Measurements from ENCODE around the gene C10orf90.

The C10orf90 gene, protein sequence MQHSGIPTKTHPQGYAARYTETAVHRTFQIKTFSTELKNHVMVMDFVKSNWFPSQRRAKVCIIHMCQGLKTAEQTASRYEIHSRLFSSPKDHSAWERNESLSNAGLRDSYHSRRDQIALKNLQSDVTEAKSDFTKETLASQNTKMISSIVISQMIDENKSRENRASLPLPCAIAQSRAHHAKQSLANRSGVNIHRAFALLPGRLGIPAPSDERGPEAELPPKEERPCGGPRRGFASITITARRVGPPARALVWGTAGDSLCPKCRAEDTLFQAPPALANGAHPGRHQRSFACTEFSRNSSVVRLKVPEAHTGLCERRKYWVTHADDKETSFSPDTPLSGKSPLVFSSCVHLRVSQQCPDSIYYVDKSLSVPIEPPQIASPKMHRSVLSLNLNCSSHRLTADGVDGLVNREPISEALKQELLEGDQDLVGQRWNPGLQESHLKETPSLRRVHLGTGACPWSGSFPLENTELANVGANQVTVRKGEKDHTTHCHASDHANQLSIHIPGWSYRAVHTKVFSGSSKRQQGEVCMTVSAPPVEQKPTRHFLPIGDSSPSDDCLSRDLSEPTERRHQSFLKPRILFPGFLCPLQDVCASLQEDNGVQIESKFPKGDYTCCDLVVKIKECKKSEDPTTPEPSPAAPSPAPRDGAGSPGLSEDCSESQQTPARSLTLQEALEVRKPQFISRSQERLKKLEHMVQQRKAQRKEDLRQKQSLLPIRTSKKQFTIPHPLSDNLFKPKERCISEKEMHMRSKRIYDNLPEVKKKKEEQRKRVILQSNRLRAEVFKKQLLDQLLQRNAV

DNA sequence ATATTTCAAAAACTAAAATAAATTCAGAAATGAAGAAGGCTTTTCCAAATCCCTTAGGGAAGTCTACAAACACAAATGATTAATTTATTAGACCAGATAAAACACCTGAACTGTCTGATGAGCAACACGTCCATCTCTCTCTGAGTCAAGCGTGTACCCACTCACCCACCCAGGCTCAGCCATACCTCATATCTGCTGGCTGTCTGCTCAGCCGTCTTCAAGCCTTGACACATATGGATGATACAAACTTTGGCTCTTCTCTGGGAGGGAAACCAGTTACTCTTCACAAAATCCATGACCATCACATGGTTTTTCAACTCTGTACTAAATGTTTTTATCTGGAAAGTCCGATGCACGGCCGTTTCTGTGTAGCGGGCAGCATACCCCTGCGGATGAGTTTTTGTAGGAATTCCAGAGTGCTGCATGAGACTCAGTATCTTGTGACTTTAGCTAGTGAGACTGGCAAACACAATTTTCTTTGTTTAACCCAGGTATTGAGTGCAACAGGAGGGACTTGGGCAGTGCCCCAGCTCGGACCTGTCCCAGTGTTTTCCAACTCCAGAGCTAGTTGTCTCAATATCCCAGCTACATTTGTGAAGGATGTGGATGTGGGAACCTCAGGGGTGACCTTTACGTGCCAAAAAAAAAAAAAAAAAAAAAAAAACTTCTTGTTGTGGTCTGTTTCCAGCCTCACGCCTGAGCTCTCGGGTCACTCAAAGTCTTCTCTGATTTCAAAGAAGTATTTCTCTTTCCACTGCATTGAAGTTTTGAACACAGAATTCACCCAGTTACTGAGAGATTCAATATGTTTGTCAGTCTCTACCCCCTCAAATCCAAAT lies at the start of gene C10orf90:
Gene C10orf90 (minus strand): TSS at position 638 of the 839 bp plus-strand sequence. CDS start 213 bp downstream, at position 425.
- Histone ChIP-seq H3K36me3 (ENCODE audit: control insufficient read depth, low read depth, low read length) (no peaks in the 10 kb centered on the region), H3K27ac (ENCODE audit: low read length) (no peak within 1 kb of the TSS), H3K9me3 (ENCODE audit: control insufficient read depth, low read depth, low read length) (no peaks in the 10 kb centered on the region), H3K4me1 (ENCODE audit: control insufficient read depth, low read depth, low read length) (no peaks in the 10 kb centered on the region), H3K27me3 (ENCODE audit: control insufficient read depth, insufficient read depth, low read length) (no peaks in the 10 kb centered on the region), H3K9ac (ENCODE audit: low read length) (no peak within 1 kb of the TSS), H3K4me3 (ENCODE audit: low read length) (no peak within 1 kb of the TSS)

DNA sequence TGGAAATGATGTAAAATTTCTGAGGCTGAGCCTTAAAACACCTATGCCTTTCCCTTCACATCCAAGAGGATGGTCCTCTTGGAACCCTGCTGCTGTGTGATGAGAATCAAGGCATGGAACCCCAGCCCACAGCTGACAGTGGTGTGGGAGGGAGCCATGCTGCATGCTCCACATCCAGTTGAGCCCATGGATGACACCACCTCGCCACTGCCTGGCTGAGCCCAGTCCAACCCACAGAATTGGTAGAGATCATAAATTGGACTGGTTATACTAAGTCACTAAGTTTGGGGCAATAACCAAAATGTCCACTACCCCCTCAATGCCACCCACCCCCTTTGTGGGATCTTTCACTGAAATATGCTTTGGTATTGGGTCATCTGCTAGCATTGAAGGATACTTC lies 45.9 kb upstream of the C10orf90 start:
- no peaks in the 10 kb centered on the region for H3K27me3 ChIP-seq (ENCODE audit: control insufficient read depth, insufficient read depth, low read length)

DNA sequence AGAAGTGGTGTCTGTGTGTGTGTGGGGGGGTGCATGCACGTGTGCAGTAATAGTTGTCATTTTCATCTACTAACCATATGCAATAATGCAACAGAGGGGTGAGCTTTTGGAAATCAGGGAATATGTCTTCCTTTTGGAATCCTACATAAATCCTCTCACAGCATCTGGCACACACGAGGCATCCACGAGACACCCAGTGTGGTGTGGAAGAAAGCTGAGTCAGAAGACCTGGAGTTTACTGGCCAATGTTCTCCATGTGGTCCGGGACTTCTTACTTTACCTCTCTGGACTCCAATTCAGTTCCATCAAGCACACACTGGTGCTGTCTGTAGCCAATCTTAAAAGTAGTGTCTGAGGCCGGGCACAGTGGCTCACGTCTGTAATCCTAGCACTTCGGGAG lies 43.1 kb upstream of the C10orf90 start:
- no peaks in the 10 kb centered on the region for H3K4me1 ChIP-seq (ENCODE audit: control insufficient read depth, low read depth, low read length)
- no peak overlapping the region for H3K27ac ChIP-seq (ENCODE audit: low read length)
- H3K36me3 ChIP-seq (ENCODE audit: control insufficient read depth, low read depth, low read length), result no peaks in the 10 kb centered on the region
- H3K9me3 ChIP-seq (ENCODE audit: control insufficient read depth, low read depth, low read length), result no peaks in the 10 kb centered on the region
- H3K9ac ChIP-seq (ENCODE audit: low read length), result no peak overlapping the region
- no peaks in the 10 kb centered on the region for H3K27me3 ChIP-seq (ENCODE audit: control insufficient read depth, insufficient read depth, low read length)
- no peak overlapping the region for H3K4me3 ChIP-seq (ENCODE audit: low read length)

More for the DNA sequence above, 45.9 kb upstream of the C10orf90 start:
- no peak overlapping the region for H3K4me3 ChIP-seq (ENCODE audit: low read length)
- H3K9ac ChIP-seq (ENCODE audit: low read length), result no peak overlapping the region
- no peaks in the 10 kb centered on the region for H3K36me3 ChIP-seq (ENCODE audit: control insufficient read depth, low read depth, low read length)
- H3K9me3 ChIP-seq (ENCODE audit: control insufficient read depth, low read depth, low read length), result no peaks in the 10 kb centered on the region
- no peak overlapping the region for H3K27ac ChIP-seq (ENCODE audit: low read length)
- H3K4me1 ChIP-seq (ENCODE audit: control insufficient read depth, low read depth, low read length), result no peaks in the 10 kb centered on the region

DNA sequence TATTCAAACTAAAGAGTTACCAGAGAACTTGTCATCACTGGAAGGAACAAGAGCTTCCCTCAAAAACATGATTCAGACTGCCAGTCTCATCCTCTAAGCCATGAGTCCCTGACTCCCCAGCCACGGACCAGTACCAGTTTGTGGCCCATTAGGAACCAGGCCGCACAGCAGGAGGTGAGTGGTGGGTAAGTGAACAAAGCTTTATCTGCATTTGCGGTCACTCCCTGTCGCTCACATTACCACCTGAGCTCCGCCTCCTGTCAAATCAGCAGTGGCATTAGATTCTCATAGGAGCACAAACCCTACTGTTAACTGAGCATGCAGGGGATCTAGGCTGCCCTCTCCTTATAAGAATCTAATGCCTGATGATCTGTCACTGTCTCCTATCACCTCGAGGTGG lies 42.2 kb upstream of the C10orf90 start:
- no peak overlapping the region for H3K9ac ChIP-seq (ENCODE audit: low read length)
- H3K27me3 ChIP-seq (ENCODE audit: control insufficient read depth, insufficient read depth, low read length), result no peaks in the 10 kb centered on the region
- no peak overlapping the region for H3K27ac ChIP-seq (ENCODE audit: low read length)
- H3K9me3 ChIP-seq (ENCODE audit: control insufficient read depth, low read depth, low read length), result no peaks in the 10 kb centered on the region
- H3K4me3 ChIP-seq (ENCODE audit: low read length), result no peak overlapping the region
- H3K36me3 ChIP-seq (ENCODE audit: control insufficient read depth, low read depth, low read length), result no peaks in the 10 kb centered on the region
- no peaks in the 10 kb centered on the region for H3K4me1 ChIP-seq (ENCODE audit: control insufficient read depth, low read depth, low read length)

DNA sequence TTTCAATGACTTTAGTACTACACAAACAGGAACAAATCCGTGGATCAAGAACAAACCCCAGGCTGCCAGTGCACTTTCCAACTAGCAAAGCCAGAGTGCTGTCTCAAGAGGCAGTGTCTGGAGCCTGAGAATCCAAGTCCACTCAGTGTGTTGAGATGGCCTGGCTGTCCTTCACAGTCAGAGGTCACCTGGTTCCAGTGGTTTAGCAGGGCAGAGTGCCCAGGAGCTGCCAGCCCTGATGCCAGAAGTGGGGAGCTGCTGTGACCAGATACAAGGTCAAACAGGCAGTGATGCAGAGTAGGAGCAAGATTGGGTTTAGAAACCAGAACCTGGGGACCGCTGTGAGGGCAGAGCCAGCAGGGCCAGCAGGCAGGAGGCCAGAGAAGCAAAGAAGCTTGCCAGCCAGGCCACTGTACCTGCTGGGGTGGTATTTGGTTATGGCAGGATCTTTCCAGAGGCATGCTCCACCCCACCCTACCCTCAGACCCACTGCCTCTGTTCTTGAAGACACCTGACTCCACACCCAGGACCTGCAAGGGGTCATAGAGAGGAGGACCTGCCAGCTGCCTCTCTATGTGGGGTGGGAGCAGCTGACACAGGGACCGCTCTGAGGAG lies 35.6 kb upstream of the C10orf90 start:
- Histone ChIP-seq H3K9ac (ENCODE audit: low read length) (no peak overlapping the region), H3K27ac (ENCODE audit: low read length) (no peak overlapping the region), H3K36me3 (ENCODE audit: control insufficient read depth, low read depth, low read length) (no peaks in the 10 kb centered on the region), H3K27me3 (ENCODE audit: control insufficient read depth, insufficient read depth, low read length) (no peaks in the 10 kb centered on the region), H3K4me1 (ENCODE audit: control insufficient read depth, low read depth, low read length) (peaks cover 7% of the 10 kb centered on the region), H3K9me3 (ENCODE audit: control insufficient read depth, low read depth, low read length) (no peaks in the 10 kb centered on the region), H3K4me3 (ENCODE audit: low read length) (no peak overlapping the region)

DNA sequence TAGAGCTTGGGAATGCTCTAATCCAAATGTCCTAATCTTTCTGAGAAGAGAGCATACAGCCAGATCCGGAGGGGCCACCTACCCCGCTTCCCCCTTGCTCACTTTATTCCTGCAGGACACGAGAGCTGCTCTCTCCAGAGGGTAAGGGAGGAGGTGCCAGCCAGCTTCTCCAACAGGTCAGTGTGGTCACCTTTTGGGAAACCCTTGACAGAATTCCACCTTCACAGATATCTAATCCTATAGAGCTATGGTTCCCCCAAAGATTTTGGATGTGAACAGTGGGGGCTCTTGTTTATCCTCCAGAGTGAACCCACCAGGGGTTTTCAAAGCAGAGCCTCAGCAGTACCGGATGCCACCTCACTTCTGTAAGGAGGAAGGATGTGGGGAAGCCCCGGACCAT lies 34.6 kb upstream of the C10orf90 start:
- H3K9me3 ChIP-seq (ENCODE audit: control insufficient read depth, low read depth, low read length), result no peaks in the 10 kb centered on the region
- H3K9ac ChIP-seq (ENCODE audit: low read length), result no peak overlapping the region
- no peaks in the 10 kb centered on the region for H3K27me3 ChIP-seq (ENCODE audit: control insufficient read depth, insufficient read depth, low read length)
- no peaks in the 10 kb centered on the region for H3K36me3 ChIP-seq (ENCODE audit: control insufficient read depth, low read depth, low read length)
- peaks cover 7% of the 10 kb centered on the region for H3K4me1 ChIP-seq (ENCODE audit: control insufficient read depth, low read depth, low read length)
- no peak overlapping the region for H3K4me3 ChIP-seq (ENCODE audit: low read length)
- no peak overlapping the region for H3K27ac ChIP-seq (ENCODE audit: low read length)

DNA sequence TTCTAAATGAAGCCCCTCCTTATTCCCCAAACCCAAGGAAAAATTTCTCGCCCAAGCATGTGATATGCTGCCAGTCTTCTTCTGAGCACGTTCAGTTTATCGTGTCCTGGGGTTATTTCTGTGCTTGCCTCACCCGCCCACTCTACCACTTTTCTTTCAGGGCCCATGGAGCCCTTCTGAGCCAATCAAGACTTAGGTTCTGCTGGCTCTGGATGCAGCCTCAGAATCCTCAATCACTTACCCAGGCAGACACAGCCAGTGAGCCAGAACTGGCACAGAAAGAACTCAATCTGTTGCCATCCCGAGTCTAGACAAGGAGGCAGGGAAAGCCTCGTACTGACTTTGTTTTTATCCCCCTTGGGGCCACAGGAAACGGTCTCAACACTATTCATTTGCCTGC lies 34.2 kb upstream of the C10orf90 start:
- Histone ChIP-seq H3K27ac (ENCODE audit: low read length) (no peak overlapping the region), H3K27me3 (ENCODE audit: control insufficient read depth, insufficient read depth, low read length) (no peaks in the 10 kb centered on the region), H3K4me1 (ENCODE audit: control insufficient read depth, low read depth, low read length) (peaks cover 7% of the 10 kb centered on the region), H3K9me3 (ENCODE audit: control insufficient read depth, low read depth, low read length) (no peaks in the 10 kb centered on the region), H3K36me3 (ENCODE audit: control insufficient read depth, low read depth, low read length) (no peaks in the 10 kb centered on the region), H3K9ac (ENCODE audit: low read length) (no peak overlapping the region), H3K4me3 (ENCODE audit: low read length) (no peak overlapping the region)

DNA sequence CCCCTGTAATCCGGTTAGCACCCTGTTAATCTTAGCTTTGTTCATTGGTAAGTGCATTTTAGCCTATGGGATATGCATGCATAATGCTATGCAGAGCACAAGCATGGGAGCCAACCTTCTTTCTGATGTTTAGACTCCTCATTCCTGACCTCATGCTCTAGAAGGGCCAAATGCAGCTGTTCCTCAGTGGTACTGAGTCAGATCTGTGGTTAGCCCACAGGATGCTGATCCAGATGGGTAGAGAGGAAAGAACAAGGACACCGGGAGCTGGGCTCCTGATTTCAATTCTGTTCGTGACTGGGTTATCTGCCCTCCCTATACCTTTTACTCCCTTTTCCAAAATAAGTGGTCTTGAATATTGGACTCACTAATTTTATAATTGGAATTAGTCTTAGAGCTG lies 31.7 kb upstream of the C10orf90 start:
- Histone ChIP-seq H3K9me3 (ENCODE audit: control insufficient read depth, low read depth, low read length) (no peaks in the 10 kb centered on the region), H3K27me3 (ENCODE audit: control insufficient read depth, insufficient read depth, low read length) (no peaks in the 10 kb centered on the region), H3K27ac (ENCODE audit: low read length) (no peak overlapping the region), H3K4me3 (ENCODE audit: low read length) (no peak overlapping the region), H3K36me3 (ENCODE audit: control insufficient read depth, low read depth, low read length) (no peaks in the 10 kb centered on the region), H3K9ac (ENCODE audit: low read length) (no peak overlapping the region), H3K4me1 (ENCODE audit: control insufficient read depth, low read depth, low read length) (peaks cover 6% of the 10 kb centered on the region)

DNA sequence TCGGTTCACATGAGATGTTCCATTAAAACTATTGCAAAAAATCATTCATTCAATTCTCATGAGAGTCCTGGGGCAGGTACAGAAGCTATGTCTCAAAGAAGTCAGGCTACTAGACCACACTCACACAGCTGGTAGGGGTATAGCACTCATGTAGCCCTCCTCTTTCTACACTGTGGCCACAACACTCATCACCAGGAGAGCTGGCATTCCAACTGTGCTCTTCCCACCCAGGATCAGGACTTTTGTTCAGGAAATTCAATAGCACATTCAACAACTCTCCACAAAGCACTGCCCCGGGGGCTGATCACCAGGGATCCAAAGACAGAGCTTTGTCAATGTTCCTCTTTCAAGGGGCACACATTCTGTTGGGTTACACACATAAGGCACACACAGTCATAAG lies 31.0 kb upstream of the C10orf90 start:
- Histone ChIP-seq H3K36me3 (ENCODE audit: control insufficient read depth, low read depth, low read length) (no peaks in the 10 kb centered on the region), H3K27me3 (ENCODE audit: control insufficient read depth, insufficient read depth, low read length) (no peaks in the 10 kb centered on the region), H3K9ac (ENCODE audit: low read length) (no peak overlapping the region), H3K9me3 (ENCODE audit: control insufficient read depth, low read depth, low read length) (no peaks in the 10 kb centered on the region), H3K4me1 (ENCODE audit: control insufficient read depth, low read depth, low read length) (no peaks in the 10 kb centered on the region), H3K4me3 (ENCODE audit: low read length) (no peak overlapping the region), H3K27ac (ENCODE audit: low read length) (no peak overlapping the region)

DNA sequence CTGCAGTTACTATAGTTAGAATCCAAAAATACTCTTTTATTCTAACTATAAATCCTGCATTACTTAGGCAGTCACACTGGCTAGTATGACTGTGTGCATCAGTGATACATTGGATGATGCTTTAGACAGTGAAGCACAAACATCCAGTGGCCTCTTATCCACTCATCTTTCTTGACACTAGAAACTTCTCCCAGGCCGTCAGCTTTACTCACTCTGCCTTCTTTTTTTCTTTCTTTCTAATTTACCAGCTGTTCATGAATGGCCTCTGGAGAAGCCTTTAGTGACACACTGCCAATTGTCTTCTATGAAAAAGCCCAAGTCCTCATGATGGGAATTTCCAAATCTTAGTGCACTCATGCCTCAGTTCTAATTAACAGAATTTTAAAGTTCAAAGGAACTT lies 26.2 kb upstream of the C10orf90 start:
- H3K27ac ChIP-seq (ENCODE audit: low read length), result no peak overlapping the region
- H3K9me3 ChIP-seq (ENCODE audit: control insufficient read depth, low read depth, low read length), result no peaks in the 10 kb centered on the region
- no peaks in the 10 kb centered on the region for H3K4me1 ChIP-seq (ENCODE audit: control insufficient read depth, low read depth, low read length)
- H3K9ac ChIP-seq (ENCODE audit: low read length), result no peak overlapping the region
- no peaks in the 10 kb centered on the region for H3K36me3 ChIP-seq (ENCODE audit: control insufficient read depth, low read depth, low read length)
- no peak overlapping the region for H3K4me3 ChIP-seq (ENCODE audit: low read length)
- H3K27me3 ChIP-seq (ENCODE audit: control insufficient read depth, insufficient read depth, low read length), result no peaks in the 10 kb centered on the region

DNA sequence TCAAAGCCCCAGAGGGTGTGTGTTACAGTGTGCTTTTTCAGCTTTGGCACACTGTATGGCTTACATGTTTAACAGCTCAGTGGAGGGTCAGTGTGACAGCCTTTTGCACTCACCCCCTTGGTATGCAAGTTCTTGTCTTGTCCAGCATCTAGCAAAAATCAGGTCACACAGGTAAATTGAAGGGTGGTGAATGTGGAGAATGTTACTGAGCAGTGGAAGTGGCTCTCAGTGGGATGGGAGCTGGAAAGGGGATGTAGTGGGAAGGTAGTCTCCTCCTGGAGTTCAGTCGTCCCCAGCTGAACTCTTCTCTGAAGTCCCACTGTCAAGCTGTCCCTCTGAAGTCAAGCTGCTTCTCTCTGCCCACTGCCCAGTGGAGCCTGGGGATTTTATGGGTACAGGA lies 21.0 kb upstream of the C10orf90 start:
- H3K9me3 ChIP-seq (ENCODE audit: control insufficient read depth, low read depth, low read length), result no peaks in the 10 kb centered on the region
- H3K9ac ChIP-seq (ENCODE audit: low read length), result no peak overlapping the region
- H3K4me3 ChIP-seq (ENCODE audit: low read length), result no peak overlapping the region
- H3K4me1 ChIP-seq (ENCODE audit: control insufficient read depth, low read depth, low read length), result peaks cover 15% of the 10 kb centered on the region
- no peaks in the 10 kb centered on the region for H3K27me3 ChIP-seq (ENCODE audit: control insufficient read depth, insufficient read depth, low read length)
- no peaks in the 10 kb centered on the region for H3K36me3 ChIP-seq (ENCODE audit: control insufficient read depth, low read depth, low read length)
- no peak overlapping the region for H3K27ac ChIP-seq (ENCODE audit: low read length)

Measured in iPS-18a (cell line).